GM06990 (cell line): Measurements from ENCODE around the gene PTPRH.

ENCODE experiments used
- DNase-seq: peaks from one replicate; pipeline ENCODE4 v3.0.0-alpha.2; 2011; ENCODE audit not compliant: insufficient read length; ENCODE audit errors: extremely low read depth
- H3K27me3 ChIP-seq: replicated peaks from 2 replicates; pipeline ENCODE4 v1.6.0; 2011; ENCODE audit warnings: low read length; ENCODE audit not compliant: control insufficient read depth, insufficient read depth
- H3K36me3 ChIP-seq: 2 replicates; pipeline ENCODE4 v1.5.1; 2011; ENCODE audit warnings: low read length; ENCODE audit not compliant: control insufficient read depth, insufficient read depth
- H3K4me3 ChIP-seq: replicated peaks from 2 replicates; pipeline ENCODE4 v1.5.1; 2011; ENCODE audit warnings: low read depth, mild to moderate bottlenecking, control low read depth, low read length
- CTCF ChIP-seq: IDR thresholded peaks from 2 replicates; pipeline ENCODE4 v1.5.1; 2011; ENCODE audit warnings: low read length, control low read depth, mild to moderate bottlenecking, inconsistent platforms; ENCODE audit not compliant: insufficient read depth, poor library complexity, severe bottlenecking

Gene PTPRH

GRCh38 chr19:55199620-55200204 lies 9.6 kb downstream of the PTPRH start:
- TF ChIP-seq CTCF: no peak
- Histone ChIP-seq H3K4me3 (no peak overlapping the region), H3K27me3 (no peaks in the 10 kb centered on the region; the same call in 1 of the 2 replicates), H3K36me3 (no peaks in the 10 kb centered on the region)
- no peak for DNase-seq

GRCh38 chr19:55198651-55199050 lies 10.7 kb downstream of the PTPRH start:
- no peaks in the 10 kb centered on the region for H3K36me3 ChIP-seq
- H3K4me3 ChIP-seq: no peak overlapping the region
- H3K27me3 ChIP-seq: no peaks in the 10 kb centered on the region
- TF ChIP-seq CTCF: no peak
- no peak for DNase-seq

GRCh38 chr19:55197528-55197927 lies 11.8 kb downstream of the PTPRH start:
- no peak for TF ChIP-seq CTCF
- no peak overlapping the region for H3K4me3 ChIP-seq
- no peaks in the 10 kb centered on the region for H3K36me3 ChIP-seq
- no peaks in the 10 kb centered on the region for H3K27me3 ChIP-seq
- DNase-seq: no peak

GRCh38 chr19:55196803-55197202 lies 12.5 kb downstream of the PTPRH start:
- H3K27me3 ChIP-seq: no peaks in the 10 kb centered on the region
- H3K4me3 ChIP-seq: no peak overlapping the region
- H3K36me3 ChIP-seq: no peaks in the 10 kb centered on the region
- DNase-seq: no peak
- no peak for TF ChIP-seq CTCF

GRCh38 chr19:55193481-55193880 lies 15.8 kb downstream of the PTPRH start:
- H3K36me3 ChIP-seq: no peaks in the 10 kb centered on the region
- no peak for DNase-seq
- no peak overlapping the region for H3K4me3 ChIP-seq
- no peak for TF ChIP-seq CTCF
- no peaks in the 10 kb centered on the region for H3K27me3 ChIP-seq

GRCh38 chr19:55189403-55189835 lies 19.9 kb downstream of the PTPRH start:
- Histone ChIP-seq H3K36me3 (no peaks in the 10 kb centered on the region), H3K4me3 (no peak overlapping the region), H3K27me3 (no peaks in the 10 kb centered on the region; the same call in 1 of the 2 replicates)
- TF ChIP-seq CTCF: no peak
- DNase-seq: no peak
